GM19351 (cell line): Measurements from ENCODE around the gene TNFRSF8.

Experiments used
- ATAC-seq: cut with Tn5 transposase; IDR thresholded peaks from one replicate; pipeline ENCODE4 v1.9.1; 2021; ENCODE audit warnings: mild to moderate bottlenecking, moderate library complexity; ENCODE audit not compliant: unreplicated experiment

TNFRSF8 gene

GRCh38 chr1:12185036-12185917 is 122.2 kb downstream of the TNFRSF8 start:
- ATAC-seq = no peak

GRCh38 chr1:12185918-12186678 is 123.0 kb downstream of the TNFRSF8 start:
- no peak for ATAC-seq

- no peak for ATAC-seq
Measured at GRCh38 chr1:12186679-12186985, 123.5 kb downstream of the TNFRSF8 start.

GRCh38 chr1:12188115-12188514 is 125.0 kb downstream of the TNFRSF8 start:
- ATAC-seq = no peak

- ATAC-seq = no peak
Measured at GRCh38 chr1:12188657-12189327, 125.7 kb downstream of the TNFRSF8 start.

- ATAC-seq = no peak
Measured at GRCh38 chr1:12189328-12189682, 126.2 kb downstream of the TNFRSF8 start.

GRCh38 chr1:12191242-12192032 is 128.3 kb downstream of the TNFRSF8 start:
- ATAC-seq = no peak
